ENCODE measurements around the gene TRAPPC12.

GRCh38 chr2:3463186-3463835 is 83.8 kb downstream of the TRAPPC12 start:
- no peak for TF ChIP-seq CTCF (optimal IDR thresholded peaks at IDR 0.05 in 1 of 3, IDR thresholded peaks at IDR 0.05 in 1 of 3, conservative IDR thresholded peaks at IDR 0.05 in 1 of 3; ENCODE audit: extremely low read depth in 1 of 3, insufficient read depth in 2 of 3, low read length in 3 of 3)
- no peak for TF ChIP-seq EZH2 (IDR thresholded peaks at IDR 0.05; ENCODE audit: low read length)
